ENCODE data around the gene MLF2.
"Not testable (repeated sequence)": the region's sequence is repeated elsewhere in the genome, so short reads cannot be mapped to it uniquely, and the experiment has no call there.

Gene MLF2

DNA sequence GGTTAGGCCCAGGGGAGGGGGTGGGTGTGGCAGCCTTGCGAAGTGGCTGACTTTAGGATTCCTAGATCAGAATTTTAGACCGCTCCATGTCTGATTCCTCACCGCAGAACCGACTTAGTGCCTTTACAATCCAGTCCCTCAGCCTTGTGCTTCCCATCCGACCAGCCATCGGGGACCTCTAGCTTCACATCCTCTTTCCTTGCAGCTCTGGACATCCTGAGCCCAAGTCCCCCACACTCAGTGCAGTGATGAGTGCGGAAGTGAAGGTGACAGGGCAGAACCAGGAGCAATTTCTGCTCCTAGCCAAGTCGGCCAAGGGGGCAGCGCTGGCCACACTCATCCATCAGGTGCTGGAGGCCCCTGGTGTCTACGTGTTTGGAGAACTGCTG is 28.5 kb downstream of the MLF2 start:
- Histone ChIP-seq H3K4me3 (ENCODE audit: low read depth, low read length) (peak overlapping the region; percentile 73), H3K27me3 (replicated peaks) (no peaks in the 10 kb centered on the region), H3K36me3 (replicated peaks) (peaks cover 20% of the 10 kb centered on the region), H3K27ac (peak overlapping the region; percentile 88)
- in situ Hi-C loops (cut with HindIII; ENCODE audit: low pct_ligation_motif_present, low sequenced_read_pairs), result no loop called here
- DNase-seq, result peak; percentile 11
- TF ChIP-seq, protein P1, sequence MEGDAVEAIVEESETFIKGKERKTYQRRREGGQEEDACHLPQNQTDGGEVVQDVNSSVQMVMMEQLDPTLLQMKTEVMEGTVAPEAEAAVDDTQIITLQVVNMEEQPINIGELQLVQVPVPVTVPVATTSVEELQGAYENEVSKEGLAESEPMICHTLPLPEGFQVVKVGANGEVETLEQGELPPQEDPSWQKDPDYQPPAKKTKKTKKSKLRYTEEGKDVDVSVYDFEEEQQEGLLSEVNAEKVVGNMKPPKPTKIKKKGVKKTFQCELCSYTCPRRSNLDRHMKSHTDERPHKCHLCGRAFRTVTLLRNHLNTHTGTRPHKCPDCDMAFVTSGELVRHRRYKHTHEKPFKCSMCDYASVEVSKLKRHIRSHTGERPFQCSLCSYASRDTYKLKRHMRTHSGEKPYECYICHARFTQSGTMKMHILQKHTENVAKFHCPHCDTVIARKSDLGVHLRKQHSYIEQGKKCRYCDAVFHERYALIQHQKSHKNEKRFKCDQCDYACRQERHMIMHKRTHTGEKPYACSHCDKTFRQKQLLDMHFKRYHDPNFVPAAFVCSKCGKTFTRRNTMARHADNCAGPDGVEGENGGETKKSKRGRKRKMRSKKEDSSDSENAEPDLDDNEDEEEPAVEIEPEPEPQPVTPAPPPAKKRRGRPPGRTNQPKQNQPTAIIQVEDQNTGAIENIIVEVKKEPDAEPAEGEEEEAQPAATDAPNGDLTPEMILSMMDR (IDR thresholded peaks at IDR 0.05; ENCODE audit: low read depth, low read length, missing control alignments), result no peak

DNA sequence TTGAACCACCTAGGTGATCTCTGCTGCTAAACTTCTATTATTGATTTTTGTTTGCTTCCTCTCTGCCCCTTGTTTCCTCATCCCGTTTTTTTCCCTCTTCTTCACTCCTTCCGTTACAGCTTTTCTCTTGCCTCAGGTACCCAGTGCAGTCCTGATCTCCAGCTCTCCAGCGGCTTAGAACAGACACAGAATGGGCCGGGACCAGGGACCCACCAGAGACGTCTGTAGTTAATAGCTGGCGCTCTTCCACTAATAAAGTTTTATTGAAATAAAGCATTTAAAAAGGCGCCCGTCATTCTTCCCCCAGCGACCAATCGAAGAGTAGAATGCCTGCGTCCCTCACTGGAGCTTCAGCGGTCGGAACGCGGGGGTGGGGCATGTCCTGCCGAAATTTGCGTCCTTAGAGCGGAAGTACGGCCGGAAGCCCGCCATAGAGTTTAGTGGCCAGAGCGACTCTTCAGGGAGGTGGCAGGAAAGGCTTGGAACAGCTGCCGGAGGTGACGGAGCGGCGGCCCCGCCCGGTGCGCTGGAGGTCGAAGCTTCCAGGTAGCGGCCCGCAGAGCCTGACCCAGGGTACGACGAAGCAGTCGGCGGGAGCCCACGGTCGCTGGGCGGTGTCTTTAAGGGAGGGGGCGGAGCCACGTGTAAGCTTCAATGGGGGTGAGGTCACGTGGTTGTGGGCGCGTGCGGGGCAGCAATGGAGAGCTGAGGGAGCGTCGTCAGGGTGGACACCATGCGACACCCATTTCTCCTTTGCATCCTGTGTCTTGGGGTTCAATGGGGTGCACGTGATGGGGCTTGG is 29.1 kb downstream of the MLF2 start, which contains the start of gene COPS7A:
COPS7A (plus strand) TSS at position 440 of the 802 bp plus-strand sequence. CDS start 611 bp downstream, outside the sequence.
- Histone ChIP-seq H3K4me3 (ENCODE audit: low read depth, low read length) (peak within 1 kb of the TSS; percentile 73), H3K36me3 (replicated peaks) (peaks cover 14% of the 10 kb centered on the region), H3K27me3 (replicated peaks) (no peaks in the 10 kb centered on the region), H3K27ac (peak within 1 kb of the TSS; percentile 88)
- peak; percentile 99 for DNase-seq
- TF ChIP-seq, protein P1 (IDR thresholded peaks at IDR 0.05; ENCODE audit: low read depth, low read length, missing control alignments), result no peak
- in situ Hi-C loops (cut with HindIII; ENCODE audit: low pct_ligation_motif_present, low sequenced_read_pairs), result no loop called here

DNA sequence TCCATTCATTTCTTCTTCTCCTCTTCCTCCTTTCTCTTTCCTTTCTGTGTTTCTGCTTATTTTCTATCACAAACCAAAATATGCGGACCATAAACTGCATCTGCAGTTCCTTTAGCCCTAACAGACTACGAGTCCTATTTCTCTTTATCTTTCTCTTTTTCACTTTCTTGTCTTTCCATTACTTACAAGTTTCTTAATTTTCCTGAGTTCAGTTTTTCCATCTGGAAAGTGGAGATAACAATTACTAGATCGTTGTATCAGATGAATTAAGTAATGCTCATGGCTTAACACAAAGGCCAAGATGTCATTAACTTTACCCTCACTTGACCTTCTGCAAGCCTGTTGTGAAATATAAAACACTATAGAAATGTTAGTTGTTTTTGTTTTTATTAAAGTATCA is 30.1 kb downstream of the MLF2 start:
- Histone ChIP-seq H3K27ac (no peak overlapping the region), H3K4me3 (ENCODE audit: low read depth, low read length) (no peak overlapping the region), H3K27me3 (replicated peaks) (no peaks in the 10 kb centered on the region), H3K36me3 (replicated peaks) (peaks cover 5% of the 10 kb centered on the region)
- DNase-seq, result no peak
- TF ChIP-seq, protein P1 (IDR thresholded peaks at IDR 0.05; ENCODE audit: low read depth, low read length, missing control alignments), result no peak
- in situ Hi-C loops (cut with HindIII; ENCODE audit: low pct_ligation_motif_present, low sequenced_read_pairs), result no loop called here

DNA sequence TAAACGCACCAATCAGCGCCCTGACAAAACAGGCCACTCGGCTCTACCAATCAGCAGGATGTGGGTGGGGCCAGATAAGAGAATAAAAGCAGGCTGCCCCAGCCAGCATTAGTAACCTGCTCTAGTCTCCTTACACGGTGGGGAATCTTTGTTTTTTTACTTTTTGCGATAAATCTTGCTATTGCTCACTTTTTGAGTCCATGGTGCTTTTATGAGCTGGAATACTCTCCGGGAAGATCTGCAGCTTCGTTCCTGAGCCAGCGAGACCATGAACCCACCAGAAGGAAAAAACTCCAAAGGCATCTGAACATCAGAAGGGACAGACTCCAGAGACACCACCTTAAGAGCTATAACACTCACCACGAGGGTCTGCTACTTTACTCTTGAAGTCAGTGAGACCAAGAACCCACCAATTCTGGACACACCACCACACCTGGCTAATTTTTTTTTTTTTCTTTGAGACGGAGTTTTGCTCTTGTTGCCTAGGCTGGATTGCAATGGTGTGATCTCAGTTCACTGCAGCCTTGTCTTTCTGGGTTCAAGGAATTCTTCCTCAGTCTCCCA is 36.0 kb downstream of the MLF2 start:
- TF ChIP-seq, protein P1 (IDR thresholded peaks at IDR 0.05; ENCODE audit: low read depth, low read length, missing control alignments), result no peak
- DNase-seq, result no peak
- H3K36me3 ChIP-seq (replicated peaks), result no peaks in the 10 kb centered on the region
- H3K27ac ChIP-seq, result no peak overlapping the region
- in situ Hi-C loops (cut with HindIII; ENCODE audit: low pct_ligation_motif_present, low sequenced_read_pairs), result no loop called here
- H3K4me3 ChIP-seq (ENCODE audit: low read depth, low read length), result no peak overlapping the region
- H3K27me3 ChIP-seq (replicated peaks), result no peaks in the 10 kb centered on the region

DNA sequence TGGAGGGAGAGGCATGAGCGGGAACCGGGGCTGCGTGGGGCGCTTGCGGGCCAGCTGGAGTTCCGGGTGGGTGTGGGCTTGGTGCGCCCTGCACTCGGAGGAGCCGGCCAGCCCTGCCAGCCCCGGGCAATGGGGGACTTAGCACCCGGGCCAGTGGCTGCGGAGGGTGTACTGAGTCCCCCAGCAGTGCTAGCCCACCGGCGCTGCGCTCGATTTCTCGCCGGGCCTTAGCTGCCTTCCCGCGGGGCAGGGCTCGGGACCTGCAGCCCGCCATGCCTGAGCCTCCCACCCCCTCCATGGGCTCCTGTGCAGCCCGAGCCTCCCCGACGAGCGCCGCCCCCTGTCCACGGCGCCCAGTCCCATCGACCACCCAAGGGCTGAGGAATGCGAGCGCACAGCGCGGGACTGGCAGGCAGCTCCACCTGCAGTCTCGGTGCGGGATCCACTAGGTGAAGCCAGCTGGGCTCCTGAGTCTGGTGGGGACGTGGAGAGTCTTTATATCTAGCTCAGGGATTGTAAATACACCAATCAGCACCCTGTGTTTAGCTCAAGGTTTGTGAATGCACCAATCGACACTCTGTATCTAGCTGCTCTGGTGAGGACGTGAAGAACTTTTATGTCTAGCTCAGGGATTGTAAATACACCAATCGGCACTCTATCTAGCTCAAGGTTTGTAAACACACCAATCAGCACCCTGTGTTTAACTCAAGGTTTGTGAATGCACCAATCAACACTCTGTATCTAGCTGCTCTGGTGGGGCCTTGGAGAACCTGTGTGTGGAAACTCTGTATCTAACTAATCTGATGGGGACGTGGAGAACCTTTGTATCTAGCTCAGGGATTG is 36.7 kb downstream of the MLF2 start:
- DNase-seq; in situ Hi-C loops (cut with HindIII; ENCODE audit: low pct_ligation_motif_present, low sequenced_read_pairs); H3K4me3 ChIP-seq (ENCODE audit: low read depth, low read length); H3K27ac ChIP-seq; H3K36me3 ChIP-seq (replicated peaks); H3K27me3 ChIP-seq (replicated peaks): not testable (repeated sequence)

DNA sequence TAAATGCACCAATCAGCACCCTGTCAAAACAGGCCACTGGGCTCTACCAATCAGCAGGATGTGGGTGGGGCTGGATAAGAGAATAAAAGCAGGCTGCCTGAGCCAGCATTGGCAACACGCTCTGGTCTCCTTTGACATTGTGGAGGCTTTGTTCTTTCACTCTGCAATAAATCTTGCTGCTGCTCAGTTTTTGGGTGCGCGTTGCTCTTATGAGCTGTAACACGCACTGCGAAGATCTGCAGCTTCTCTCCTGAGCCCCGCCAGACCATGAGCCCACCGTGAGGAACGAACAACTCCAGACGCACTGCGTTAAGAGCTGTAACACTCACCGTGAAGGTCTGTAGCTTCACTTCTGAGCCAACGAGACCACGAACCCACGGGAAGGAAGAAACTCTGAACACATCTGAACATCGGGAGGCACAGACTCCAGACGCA is 44.0 kb downstream of the MLF2 start:
- Histone ChIP-seq H3K36me3 (replicated peaks) (no peaks in the 10 kb centered on the region), H3K27me3 (replicated peaks) (no peaks in the 10 kb centered on the region), H3K27ac (no peak overlapping the region), H3K4me3 (ENCODE audit: low read depth, low read length) (no peak overlapping the region)
- in situ Hi-C loops (cut with HindIII; ENCODE audit: low pct_ligation_motif_present, low sequenced_read_pairs), result no loop called here
- TF ChIP-seq, protein P1 (IDR thresholded peaks at IDR 0.05; ENCODE audit: low read depth, low read length, missing control alignments), result no peak
- no peak for DNase-seq

DNA sequence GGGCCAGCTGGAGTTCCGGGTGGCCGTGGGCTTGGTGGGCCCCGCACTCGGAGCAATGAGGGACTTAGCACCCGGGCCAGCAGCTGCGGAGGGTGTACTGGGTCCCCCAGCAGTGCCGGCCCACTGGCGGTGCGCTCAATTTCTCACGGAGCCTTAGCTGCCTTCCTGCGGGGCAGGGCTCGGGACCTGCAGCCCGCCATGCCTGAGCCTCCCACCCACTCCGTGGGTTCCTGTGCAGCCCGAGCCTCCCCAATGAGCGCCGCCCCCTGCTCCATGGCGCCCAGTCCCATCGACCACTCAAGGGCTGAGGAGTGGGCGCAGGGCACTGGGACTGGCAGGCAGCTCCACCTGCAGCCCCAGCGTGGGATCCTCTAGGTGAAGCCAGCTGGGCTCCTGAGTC is 44.6 kb downstream of the MLF2 start:
- in situ Hi-C loops (cut with HindIII; ENCODE audit: low pct_ligation_motif_present, low sequenced_read_pairs); DNase-seq: not testable (repeated sequence)

More for the DNA sequence above, 44.6 kb downstream of the MLF2 start:
- H3K4me3 ChIP-seq (ENCODE audit: low read depth, low read length); H3K27me3 ChIP-seq (replicated peaks); H3K36me3 ChIP-seq (replicated peaks); H3K27ac ChIP-seq: not testable (repeated sequence)
